Fibroblast of lung (primary cell): Measurements from ENCODE around the gene CCDC148.

ENCODE experiments used
- CTCF ChIP-seq, 2 donors: IDR thresholded peaks in 1 of 2; conservative IDR thresholded peaks in 1 of 2; 1 replicate in 1 of 2; 2 replicates in 1 of 2; pipeline ENCODE4 v1.5.1; 2011 to 2012; ENCODE audit warnings: low read length in 2 of 2, control low read depth in 1 of 2, inconsistent platforms in 1 of 2, low read depth in 1 of 2, mild to moderate bottlenecking in 1 of 2
- EZH2 ChIP-seq: IDR thresholded peaks from 2 replicates; pipeline ENCODE4 v1.5.1; 2012; ENCODE audit warnings: low read length, control low read depth, mild to moderate bottlenecking; ENCODE audit errors: missing control alignments

- no peak for TF ChIP-seq CTCF (conservative IDR thresholded peaks at IDR 0.05 in 1 of 2, IDR thresholded peaks at IDR 0.05 in 1 of 2; ENCODE audit: low read depth in 1 of 2, low read length in 2 of 2)
- TF ChIP-seq EZH2 = no peak
Measured at GRCh38 chr2:158187908-158188307, 268.6 kb downstream of the CCDC148 start.
